Suprapubic skin (tissue), 3 donors: ENCODE measurements around the gene MAMDC4.

ENCODE experiments used
- CTCF ChIP-seq, 2 donors: fragments of 200-600 bp in 1 of 2; fragments of 450-650 bp in 1 of 2; sonication (generic) in 1 of 2; IDR thresholded peaks; one replicate each; pipeline ENCODE4 v1.5.1; 2016 to 2019; ENCODE audit warnings: antibody characterized with exemption in 2 of 2, mild to moderate bottlenecking in 1 of 2, moderate library complexity in 1 of 2
- POLR2A ChIP-seq, 2 donors: fragments of 450-650 bp; IDR thresholded peaks; one replicate each; pipeline ENCODE4 v1.6.1; 2017; ENCODE audit warnings: antibody characterized with exemption in 2 of 2, mild to moderate bottlenecking in 2 of 2, moderate library complexity in 2 of 2

GRCh38 chr9:136855461-136856078 lies 3.4 kb downstream of the MAMDC4 start:
- TF ChIP-seq POLR2A (IDR thresholded peaks at IDR 0.05) (no peak), CTCF (IDR thresholded peaks at IDR 0.05) (no peak)
